Measurements from ENCODE around the gene MRPL23. TPM values are rescaled to one million over a fixed set of nuclear protein-coding genes. Genes with fewer than 3 reads are reported as not detected.

Gene MRPL23
- polyA plus RNA-seq, 3 donors = 48.7 to 71.6 (median 52.2) TPM

DNA sequence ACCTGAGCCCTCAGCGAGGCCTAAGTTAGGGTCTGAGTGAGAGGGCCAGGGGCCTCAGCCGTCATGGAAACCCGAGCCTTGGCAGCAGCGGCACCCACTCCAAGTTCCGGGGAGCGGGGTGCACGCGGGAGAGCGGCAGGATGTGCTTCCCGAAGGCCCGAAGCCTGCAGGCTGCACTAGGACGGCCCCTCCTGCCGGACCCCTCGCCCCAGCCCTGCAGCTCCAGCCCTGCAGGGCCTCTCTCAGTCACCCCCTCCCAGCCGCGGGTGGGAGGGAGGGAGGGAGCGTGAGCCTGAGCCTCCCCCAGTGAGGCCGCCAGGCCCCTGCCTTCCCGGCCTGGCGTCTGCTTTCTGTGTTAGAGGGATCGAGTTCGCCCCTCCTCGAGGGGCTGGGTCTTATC, 22.6 kb downstream of the MRPL23 start:
- no peak for DNase-seq (ENCODE audit: extremely low read depth in 1 of 11, low read depth in 9 of 11, low spot score in 4 of 11)

DNA sequence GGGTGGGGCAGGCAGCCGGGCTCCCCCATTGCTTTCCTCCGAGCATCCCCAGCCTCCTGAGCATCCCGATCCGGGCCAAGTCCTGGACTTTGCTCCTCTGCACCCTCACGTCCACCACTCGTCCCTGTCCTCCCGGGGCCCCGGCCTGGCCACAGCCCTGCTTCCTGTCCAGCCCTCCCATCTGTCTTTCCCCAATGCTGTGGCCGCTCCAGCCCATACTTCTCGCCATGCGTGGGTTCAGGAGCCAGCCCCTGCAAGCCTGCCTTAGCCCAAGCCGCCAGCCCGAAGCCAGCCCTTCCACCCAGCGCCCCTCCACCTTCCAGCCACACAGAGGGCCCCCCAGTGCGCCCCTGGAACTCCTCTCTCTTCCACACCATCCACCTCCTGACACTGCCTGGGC, 23.8 kb downstream of the MRPL23 start:
- DNase-seq (ENCODE audit: extremely low read depth in 1 of 11, low read depth in 9 of 11, low spot score in 4 of 11) = no peak

DNA sequence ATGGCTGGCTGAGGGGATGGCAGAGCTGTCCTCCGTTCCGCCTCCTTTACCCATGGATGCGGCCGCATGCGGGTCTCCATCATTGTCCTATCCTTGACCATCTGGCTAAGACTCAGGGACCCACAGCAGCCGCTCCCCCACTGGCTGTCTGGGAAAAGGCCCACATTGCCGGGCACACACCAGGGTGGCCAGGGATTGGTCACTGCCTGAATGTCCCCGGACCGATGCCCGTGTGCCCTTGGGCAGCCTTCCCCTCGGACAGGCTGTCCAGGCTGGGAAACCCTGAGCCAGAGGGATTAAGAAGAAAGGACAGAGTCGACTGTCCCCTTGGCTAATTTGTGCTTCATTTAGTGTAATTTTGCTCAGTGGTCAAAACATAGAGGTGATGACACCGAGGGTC, 28.1 kb downstream of the MRPL23 start:
- DNase-seq (ENCODE audit: extremely low read depth in 1 of 11, low read depth in 9 of 11, low spot score in 4 of 11) = no peak

DNA sequence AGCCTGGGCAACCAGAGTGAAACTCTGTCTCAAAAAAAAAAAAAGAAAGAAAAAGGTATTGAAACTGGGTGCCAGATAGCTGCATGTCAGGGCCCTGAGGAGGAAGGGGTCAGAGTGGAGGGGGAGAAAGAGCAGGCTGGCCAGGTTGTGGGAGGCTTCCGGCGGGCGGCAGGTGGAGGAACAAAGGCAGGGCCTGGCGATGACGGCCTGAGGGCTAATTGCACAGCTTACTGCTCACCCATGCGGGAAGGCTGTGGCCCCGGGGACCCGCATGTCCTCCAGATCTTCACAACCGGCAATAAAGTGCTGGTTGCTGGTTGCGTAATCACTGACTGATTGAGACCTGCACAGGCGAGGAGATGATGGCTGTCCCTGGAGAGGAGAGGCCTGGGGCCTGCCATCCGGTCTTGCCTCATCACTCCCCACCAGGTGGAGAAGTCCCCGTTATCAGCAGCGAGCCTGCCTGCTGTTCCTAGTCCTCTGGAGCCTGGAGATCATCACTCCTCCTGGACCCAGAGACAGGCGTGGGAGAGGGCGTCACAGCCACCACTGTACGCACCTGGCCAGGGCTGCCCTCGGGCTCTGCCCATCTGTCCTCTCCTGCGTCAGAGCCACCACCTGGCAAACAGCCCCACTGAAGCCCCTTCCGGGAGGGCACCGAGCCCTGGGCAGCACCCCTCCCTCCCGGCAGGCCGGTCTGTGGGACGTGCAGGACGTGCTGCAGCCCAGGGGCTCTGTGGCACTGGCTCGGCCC, 31.8 kb downstream of the MRPL23 start:
- no peak for DNase-seq (ENCODE audit: extremely low read depth in 1 of 11, low read depth in 9 of 11, low spot score in 4 of 11)

DNA sequence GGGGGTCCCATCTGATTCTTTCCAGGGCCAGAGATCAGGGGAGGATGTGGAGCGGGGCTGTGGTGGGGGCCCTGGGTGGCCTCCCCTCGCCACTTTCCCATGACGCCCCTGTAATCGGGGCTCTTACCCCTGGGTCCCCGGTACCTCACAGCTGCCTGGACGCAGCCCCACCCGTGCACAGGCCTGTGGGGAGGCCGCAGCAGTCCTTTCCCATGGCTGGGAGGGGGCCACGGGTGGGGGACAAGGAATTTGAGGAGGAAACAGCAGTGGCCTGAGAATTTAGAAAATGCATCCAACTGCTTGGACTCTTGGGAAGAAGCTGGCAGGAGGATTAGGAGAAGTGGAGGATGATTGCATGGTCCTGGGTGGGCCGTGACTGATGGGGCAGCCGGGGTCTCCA, 32.5 kb downstream of the MRPL23 start:
- DNase-seq (ENCODE audit: extremely low read depth in 1 of 11, low read depth in 9 of 11, low spot score in 4 of 11) = no peak

DNA sequence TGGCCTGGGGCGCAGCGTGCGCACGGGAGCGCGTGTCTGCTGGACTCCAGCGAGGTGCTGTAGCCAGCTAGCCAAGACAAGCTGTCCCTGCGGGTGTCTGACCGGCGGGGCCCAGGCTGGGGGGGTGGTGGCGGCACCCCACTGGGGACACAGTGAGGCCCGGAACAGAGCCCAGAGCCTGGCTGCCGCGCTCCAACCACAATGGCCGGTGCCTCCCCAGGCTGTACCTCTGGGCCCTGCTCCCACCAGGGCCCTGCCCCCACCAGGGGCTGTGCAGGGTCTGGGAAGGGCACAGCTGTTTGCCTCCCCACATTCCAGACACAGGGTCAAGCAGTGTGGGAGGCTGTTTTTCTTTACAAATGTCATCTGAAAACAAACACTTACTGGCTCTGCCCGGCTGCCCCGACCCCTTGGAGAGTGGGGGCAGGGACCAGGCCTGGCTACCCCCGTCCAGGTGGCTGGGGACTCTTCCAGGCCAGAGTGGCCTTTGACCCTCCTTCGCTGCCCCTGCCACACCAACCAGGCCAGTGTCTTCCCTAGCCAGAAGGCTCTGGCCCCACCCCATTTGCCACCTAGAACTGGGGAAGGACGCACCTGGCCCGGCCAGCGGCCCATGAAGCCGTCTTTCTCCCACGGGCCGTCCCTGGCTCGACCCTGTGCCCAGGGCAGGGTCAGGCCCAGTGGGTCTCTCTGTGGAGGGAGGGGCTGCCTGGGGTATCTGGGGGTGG, 35.9 kb downstream of the MRPL23 start:
- DNase-seq (ENCODE audit: extremely low read depth in 1 of 11, low read depth in 9 of 11, low spot score in 4 of 11) = no peak

DNA sequence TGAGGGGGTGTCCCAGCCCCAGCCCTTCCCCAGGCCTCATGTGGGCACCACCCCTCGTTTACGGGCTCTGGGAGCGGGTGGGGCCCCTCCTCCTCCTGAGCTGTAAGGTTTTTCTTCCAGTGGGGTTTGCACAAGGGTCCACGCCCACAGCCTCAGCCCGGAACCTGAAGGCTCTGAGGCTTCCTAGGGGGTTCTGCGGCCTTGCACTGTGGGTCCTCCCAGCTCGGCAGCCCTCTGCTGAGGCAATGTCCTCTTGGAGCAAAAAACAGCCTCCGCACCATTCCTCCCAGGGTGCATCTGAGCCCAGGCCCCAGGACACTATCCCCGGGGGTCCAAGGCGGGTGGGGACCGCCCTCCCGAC, 36.4 kb downstream of the MRPL23 start:
- DNase-seq (ENCODE audit: extremely low read depth in 1 of 11, low read depth in 9 of 11, low spot score in 4 of 11) = no peak

DNA sequence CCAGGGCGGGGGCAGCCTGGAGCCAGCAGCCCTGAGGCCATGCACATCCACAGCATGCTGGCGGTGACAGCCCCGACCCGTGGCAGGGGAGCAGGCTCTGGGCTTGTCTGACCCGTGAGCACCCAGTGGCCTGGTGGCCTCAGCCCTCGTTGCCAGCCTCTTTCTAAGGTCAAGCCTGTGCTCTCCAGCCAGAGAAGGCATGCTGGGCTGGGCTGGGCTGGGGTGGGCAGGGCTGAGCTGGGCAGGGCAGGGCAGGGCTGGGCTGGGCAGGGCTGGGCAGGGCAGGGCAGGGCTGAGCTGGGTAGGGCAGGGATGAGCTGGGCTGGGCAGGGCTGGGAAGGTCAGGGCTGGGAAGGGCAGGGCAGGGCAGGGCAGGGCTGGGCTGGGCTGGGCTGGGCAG, 39.9 kb downstream of the MRPL23 start:
- DNase-seq (ENCODE audit: extremely low read depth in 1 of 11, low read depth in 9 of 11, low spot score in 4 of 11) = no peak

DNA sequence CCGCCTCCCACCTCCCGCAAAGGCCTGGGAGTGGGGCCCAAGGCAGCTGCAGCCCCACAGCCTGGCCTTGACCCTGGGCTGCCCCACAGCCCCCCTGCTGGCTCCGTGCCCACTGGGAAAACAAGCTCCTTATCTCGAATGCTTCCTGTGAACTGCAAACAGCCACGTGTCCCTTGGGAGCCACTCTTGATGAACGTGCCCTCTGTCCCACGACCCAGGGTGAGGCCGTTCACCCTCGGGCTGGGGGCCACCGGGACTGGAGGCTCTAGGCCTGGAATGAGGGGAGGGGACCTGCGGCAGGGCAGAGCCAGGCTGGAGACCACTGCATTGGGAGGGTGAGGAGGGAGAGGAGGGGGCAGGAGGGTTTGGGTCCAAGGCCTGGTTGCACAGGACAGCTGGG, 41.0 kb downstream of the MRPL23 start:
- DNase-seq (ENCODE audit: extremely low read depth in 1 of 11, low read depth in 9 of 11, low spot score in 4 of 11) = no peak

DNA sequence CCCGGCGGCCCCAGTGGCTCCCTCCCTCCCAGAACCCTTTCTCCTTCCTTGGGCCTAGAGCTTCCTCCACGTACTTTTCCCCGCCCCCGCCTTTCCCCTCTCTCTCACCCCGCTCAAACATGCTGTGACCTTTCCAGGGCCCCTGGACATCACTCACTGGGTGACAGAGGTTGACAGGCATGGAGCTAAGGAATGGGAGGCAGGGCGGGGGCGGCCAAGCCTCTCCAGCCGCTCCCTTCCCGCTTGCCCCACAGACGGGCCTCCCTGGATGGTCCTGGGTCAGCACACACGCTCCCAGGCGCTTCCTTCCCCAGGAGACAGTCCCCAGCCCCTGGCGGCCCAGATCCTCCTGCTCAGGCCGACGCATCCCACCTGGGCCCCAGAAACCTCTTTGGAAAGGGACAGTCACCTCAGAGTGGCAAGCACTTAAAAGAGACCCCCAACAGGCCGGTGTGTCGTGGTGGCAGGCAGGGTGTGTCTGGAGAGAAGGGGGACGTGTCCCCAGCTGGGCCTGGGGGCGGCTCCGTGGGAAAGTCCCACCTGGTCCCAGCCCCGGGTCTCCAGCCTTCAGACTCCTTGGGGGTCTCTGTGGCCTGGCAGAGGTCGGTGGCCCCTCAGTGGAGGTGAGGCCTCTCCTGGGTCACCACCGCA, 41.7 kb downstream of the MRPL23 start:
- peak in 7 of 11 donors; percentile 24 to 53 (median 41) for DNase-seq (ENCODE audit: extremely low read depth in 1 of 11, low read depth in 9 of 11, low spot score in 4 of 11)

DNA sequence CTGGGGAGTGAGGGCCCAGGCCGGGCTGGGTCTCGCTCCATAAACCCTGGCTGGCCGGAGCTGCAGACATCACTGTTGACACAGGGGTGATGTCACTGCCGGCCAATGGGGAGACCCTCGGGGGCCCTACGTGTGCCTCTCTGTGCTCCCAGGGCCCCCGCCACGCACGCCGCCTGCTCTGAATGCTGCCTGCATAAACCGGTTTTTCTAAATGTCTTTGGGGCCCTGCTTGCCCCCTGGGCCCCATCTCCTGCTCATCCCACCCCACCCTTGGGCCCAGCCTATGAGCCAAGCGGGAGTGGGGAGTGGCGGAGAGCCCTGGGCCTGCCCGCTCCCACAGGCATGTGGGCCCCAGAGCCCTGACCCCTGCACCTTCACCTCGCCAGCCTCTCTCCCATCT, 42.8 kb downstream of the MRPL23 start:
- DNase-seq (ENCODE audit: extremely low read depth in 1 of 11, low read depth in 9 of 11, low spot score in 4 of 11) = no peak

DNA sequence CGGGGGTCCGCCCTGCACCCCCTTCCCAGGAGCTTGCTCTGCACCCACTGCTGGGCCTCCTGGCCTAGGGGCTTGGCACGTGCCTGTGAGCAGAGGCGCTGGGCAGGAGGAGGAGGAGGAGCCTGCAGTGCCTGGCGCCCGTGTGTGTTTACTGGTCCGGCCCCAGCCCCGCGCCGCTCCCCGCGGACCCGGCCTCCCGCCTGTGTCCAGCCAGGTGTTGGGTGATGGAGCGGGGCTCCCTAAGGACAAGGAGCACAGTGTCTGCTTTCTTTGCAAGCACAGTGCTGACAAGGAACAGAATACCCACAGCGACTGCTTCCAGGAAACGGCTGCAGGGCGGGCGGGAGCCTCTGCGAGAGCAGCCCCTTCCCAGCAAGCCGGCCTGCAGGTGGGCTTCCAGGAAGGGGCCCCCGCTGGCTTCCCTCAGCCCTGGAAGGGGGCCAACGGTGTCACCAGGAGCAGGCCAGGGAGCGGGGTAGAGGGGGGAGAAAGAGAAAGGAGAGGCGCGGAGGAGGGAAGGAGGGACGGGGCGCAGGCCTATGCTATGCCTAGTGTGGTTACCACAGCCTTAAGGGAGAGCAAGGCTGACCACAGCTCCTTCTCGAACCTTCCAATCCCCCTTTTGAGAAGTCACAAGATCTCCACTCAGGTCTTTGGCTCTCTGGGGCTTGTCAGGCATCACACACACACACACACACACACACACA, 43.9 kb downstream of the MRPL23 start:
- DNase-seq (ENCODE audit: extremely low read depth in 1 of 11, low read depth in 9 of 11, low spot score in 4 of 11) = no peak

DNA sequence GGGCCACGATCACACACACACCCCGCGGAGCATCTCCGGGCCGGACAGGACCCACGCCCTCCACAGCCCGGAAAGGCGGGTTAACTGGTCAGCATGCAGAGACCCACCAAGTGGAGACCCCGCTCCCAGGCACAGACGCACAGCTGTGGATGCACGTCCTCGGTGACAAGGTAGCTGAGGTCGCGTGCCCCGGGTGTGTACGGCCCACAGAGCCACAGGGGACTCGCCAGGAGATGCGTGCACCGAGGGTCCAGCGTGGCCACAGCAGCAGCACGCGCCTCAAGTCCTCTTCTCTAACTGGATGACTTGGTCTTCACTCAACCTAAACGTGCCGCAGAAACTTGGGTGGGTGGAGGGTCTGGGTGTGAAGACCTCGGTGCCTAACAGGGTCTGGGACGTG, 45.0 kb downstream of the MRPL23 start:
- DNase-seq (ENCODE audit: extremely low read depth in 1 of 11, low read depth in 9 of 11, low spot score in 4 of 11) = no peak

DNA sequence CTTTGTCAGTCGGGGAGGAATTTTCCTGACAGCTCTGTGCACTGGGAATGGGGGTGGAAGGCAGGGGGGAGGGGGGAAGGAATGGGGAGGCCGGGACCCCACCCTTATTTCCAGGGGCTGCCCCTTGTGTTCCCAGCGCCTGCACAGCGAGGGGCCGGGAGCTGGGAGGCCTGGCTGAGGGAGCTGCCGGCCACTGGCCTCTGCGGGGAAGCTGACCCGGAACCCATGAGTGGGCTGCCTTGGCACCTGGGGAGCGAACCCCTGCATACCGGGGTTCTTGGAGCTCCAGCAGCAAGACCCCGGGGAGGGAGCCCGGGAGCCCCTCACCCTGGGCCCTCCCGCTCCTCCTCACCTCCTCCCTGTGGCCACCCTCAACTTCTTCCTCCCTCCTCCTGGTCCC, 47.0 kb downstream of the MRPL23 start:
- DNase-seq (ENCODE audit: extremely low read depth in 1 of 11, low read depth in 9 of 11, low spot score in 4 of 11) = no peak

DNA sequence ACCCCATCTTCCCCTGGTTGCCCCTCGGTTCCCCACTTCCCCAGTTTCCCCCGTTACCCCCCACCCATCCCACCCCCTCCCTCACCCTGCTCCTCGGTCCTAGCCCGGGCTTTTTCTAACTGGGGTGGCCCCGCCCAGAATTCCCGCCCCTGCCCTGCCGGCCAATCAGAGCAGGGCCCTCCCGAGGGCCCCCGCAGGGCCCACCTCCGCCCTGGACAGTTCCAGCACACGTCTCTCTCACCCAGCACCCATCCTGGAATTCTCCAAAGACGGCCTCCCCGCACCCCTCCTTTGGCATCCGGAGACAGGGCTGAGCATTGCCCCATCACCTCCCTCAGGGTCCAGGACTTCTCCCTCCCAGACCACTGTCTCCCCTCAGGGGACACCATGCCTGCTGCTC, 50.6 kb downstream of the MRPL23 start, which contains the start of gene H19:
Gene H19, minus strand, starts transcription at position 88 of the 400 bp plus-strand sequence.
- no peak for DNase-seq (ENCODE audit: extremely low read depth in 1 of 11, low read depth in 9 of 11, low spot score in 4 of 11)

DNA sequence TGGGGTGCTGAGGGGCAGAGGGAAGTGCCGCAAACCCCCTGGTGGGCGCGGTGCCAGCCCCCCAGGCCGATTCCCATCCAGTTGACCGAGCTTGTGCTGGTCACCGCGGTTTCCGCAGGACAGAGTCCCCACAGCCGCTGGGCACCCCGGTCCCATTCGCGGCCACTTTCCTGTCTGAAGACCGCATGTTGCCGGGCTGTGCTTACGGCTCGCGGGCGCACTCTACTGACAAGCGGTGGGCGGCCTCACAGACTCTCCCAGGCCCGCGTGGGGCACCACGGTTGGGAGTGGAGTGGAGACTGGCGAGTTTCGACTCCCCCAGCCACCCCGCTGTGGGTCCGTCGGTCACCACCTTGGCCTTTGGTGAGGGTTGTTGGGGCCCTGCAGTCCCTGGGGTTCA, 51.2 kb downstream of the MRPL23 start:
- no peak for DNase-seq (ENCODE audit: extremely low read depth in 1 of 11, low read depth in 9 of 11, low spot score in 4 of 11)

DNA sequence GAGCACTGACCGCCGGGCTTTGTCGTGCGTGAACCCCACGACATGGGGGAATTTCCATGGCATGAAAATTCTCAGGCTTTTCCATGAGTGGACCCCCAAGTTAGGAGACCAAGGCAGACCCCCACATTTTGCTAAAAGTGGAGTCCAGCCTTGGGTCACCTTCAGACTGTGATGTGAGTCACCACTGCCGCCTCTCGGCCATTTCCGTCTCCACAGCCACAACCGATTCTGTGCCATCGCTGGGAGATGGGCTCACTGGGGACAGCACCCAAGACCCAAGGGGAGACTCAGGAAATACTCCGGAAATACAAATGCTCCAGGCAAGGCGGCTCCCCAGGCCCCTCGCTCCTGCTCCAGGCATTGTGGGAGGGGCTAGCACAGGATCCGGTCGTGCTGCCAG, 51.7 kb downstream of the MRPL23 start:
- no peak for DNase-seq (ENCODE audit: extremely low read depth in 1 of 11, low read depth in 9 of 11, low spot score in 4 of 11)

DNA sequence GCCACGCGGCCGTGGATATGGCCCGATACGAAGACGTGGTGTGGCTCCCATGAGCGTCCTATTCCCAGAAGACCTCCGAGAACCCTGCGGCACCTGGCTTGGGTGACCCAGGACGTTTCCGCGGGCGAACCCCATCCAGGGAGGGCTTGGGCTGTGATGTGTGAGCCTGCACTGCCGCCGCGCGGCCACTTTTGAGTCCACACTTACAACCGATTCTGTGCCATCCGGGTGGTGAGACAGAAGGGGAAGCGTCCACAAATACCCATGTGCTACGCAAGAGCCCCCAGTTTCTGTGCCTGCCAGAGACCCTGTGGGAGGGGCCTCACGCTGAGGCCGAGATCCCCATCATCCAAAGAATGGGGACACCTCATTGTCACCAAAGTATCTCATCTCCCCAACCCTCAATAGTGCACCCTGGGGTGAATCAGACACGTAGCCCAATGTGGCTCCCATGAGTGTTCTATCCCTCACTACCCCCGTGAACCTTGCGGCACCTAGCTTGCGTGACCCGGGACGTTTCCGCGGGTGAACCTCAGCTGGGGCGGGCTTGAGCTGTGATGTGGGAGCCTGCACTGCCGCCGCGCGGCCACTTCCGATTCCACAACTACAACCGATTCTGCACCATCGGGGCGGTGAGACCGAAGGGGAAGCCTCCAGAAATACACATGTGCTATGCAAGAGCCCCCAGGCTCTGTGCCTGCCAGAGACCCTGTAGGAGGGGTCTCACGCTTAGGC, 55.1 kb downstream of the MRPL23 start:
- DNase-seq (ENCODE audit: extremely low read depth in 1 of 11, low read depth in 9 of 11, low spot score in 4 of 11) = no peak

DNA sequence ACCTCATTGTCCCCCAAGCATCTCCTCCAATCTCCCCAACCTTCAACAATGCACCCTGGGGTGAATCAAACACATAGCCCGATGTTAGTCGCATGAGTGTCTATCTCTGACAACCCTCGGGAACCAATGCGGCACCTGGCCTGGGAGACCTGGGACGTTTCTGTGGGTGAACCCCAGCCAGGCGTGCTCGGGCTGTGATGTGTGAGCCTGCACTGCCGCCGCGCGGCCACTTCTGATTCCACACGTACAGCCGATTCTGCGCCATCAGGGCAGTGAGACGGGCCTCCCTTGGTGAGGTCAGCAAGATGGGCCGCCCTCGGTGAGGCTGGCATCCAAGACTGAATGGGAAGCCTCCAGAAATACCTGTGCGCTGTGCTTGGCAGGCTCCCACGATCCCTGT, 55.7 kb downstream of the MRPL23 start:
- DNase-seq (ENCODE audit: extremely low read depth in 1 of 11, low read depth in 9 of 11, low spot score in 4 of 11) = no peak
